ENCODE measurements around the gene PTPRG. TPM values are rescaled to one million over a fixed set of nuclear protein-coding genes. Genes with fewer than 3 reads are reported as not detected.

The PTPRG gene
- polyA plus RNA-seq, 1 donor (not counting 4 experiments of a cell fraction or from before 2014, with no cell fraction given) = 12.1 TPM

GRCh38 chr3:62173939-62174515, 612.7 kb downstream of the PTPRG start:
- DNase-seq (ENCODE audit: low read depth, low spot score) (no peak), FAIRE-seq (no peak)
- Histone ChIP-seq H3K9me3 (ENCODE audit: control insufficient read depth, low read depth, low read length) (no peaks in the 10 kb centered on the region), H3K4me3 (ENCODE audit: control insufficient read depth in 2 of 3, extremely low read depth in 1 of 3, insufficient read depth in 2 of 3, low read depth in 1 of 3, low read length in 3 of 3) (no peak overlapping the region), H2AFZ (ENCODE audit: control insufficient read depth, low read length) (no peak overlapping the region), H3K9ac (ENCODE audit: control insufficient read depth, extremely low read depth, insufficient read depth, low read length) (no peak overlapping the region), H3K79me2 (ENCODE audit: control insufficient read depth, insufficient read depth, low read length) (no peaks in the 10 kb centered on the region), H3K27ac (ENCODE audit: control insufficient read depth, insufficient read depth, low read length) (no peak overlapping the region), H3K4me1 (ENCODE audit: control insufficient read depth, extremely low read depth, insufficient read depth, low read length) (peaks cover 3% of the 10 kb centered on the region), H4K20me1 (ENCODE audit: control insufficient read depth, extremely low read depth, insufficient read depth, low read length) (no peaks in the 10 kb centered on the region), H3K27me3 (ENCODE audit: control insufficient read depth, extremely low read depth, insufficient read depth, low read length) (no peaks in the 10 kb centered on the region), H3K9me1 (ENCODE audit: control insufficient read depth, extremely low read depth, insufficient read depth, low read length) (no peaks in the 10 kb centered on the region), H3K36me3 (ENCODE audit: control insufficient read depth in 2 of 2, extremely low read depth in 1 of 2, insufficient read depth in 2 of 2, low read length in 2 of 2) (no peaks in the 10 kb centered on the region), H3K4me2 (ENCODE audit: control insufficient read depth, extremely low read depth, insufficient read depth, low read depth, low read length) (no peak overlapping the region)
- dilution Hi-C loops (cut with MboI; ENCODE audit: extremely low pct_ligation_motif_present, low sequenced_read_pairs) = no loop called here
- TF ChIP-seq CTCF (optimal IDR thresholded peaks at IDR 0.05 in 1 of 3, IDR thresholded peaks at IDR 0.05 in 1 of 3, conservative IDR thresholded peaks at IDR 0.05 in 1 of 3; ENCODE audit: extremely low read depth in 1 of 3, insufficient read depth in 2 of 3, low read length in 3 of 3) (no peak), EZH2 (IDR thresholded peaks at IDR 0.05; ENCODE audit: low read length) (no peak)

DNA sequence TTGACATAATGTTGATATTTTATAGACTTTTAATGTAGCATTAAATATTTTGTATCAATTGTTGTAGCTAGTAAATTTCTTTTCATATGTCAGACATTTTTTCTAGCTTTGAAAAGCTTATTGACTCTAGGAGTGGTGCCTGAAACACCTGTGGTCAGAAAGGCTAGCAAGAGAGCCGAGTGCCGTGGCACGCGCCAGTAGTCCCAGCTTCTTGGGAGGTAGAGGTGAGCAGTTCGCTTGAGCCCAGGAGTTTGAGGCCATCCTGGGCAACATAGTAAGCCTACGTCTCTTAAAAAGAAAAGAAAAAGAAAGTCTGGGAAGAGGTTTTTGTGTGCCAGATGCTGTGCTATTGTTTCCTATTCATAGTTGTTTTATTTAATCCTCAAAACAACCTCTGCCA, 613.8 kb downstream of the PTPRG start:
- Histone ChIP-seq H3K27ac (ENCODE audit: control insufficient read depth, insufficient read depth, low read length) (no peak overlapping the region), H3K27me3 (ENCODE audit: control insufficient read depth, extremely low read depth, insufficient read depth, low read length) (no peaks in the 10 kb centered on the region), H3K4me3 (ENCODE audit: control insufficient read depth in 2 of 3, extremely low read depth in 1 of 3, insufficient read depth in 2 of 3, low read depth in 1 of 3, low read length in 3 of 3) (no peak overlapping the region), H3K36me3 (ENCODE audit: control insufficient read depth in 2 of 2, extremely low read depth in 1 of 2, insufficient read depth in 2 of 2, low read length in 2 of 2) (no peaks in the 10 kb centered on the region), H3K9me3 (ENCODE audit: control insufficient read depth, low read depth, low read length) (no peaks in the 10 kb centered on the region), H4K20me1 (ENCODE audit: control insufficient read depth, extremely low read depth, insufficient read depth, low read length) (no peaks in the 10 kb centered on the region), H3K4me1 (ENCODE audit: control insufficient read depth, extremely low read depth, insufficient read depth, low read length) (no peaks in the 10 kb centered on the region), H2AFZ (ENCODE audit: control insufficient read depth, low read length) (no peak overlapping the region), H3K9me1 (ENCODE audit: control insufficient read depth, extremely low read depth, insufficient read depth, low read length) (no peaks in the 10 kb centered on the region), H3K79me2 (ENCODE audit: control insufficient read depth, insufficient read depth, low read length) (no peaks in the 10 kb centered on the region), H3K4me2 (ENCODE audit: control insufficient read depth, extremely low read depth, insufficient read depth, low read depth, low read length) (no peak overlapping the region), H3K9ac (ENCODE audit: control insufficient read depth, extremely low read depth, insufficient read depth, low read length) (no peak overlapping the region)
- FAIRE-seq (no peak), DNase-seq (ENCODE audit: low read depth, low spot score) (no peak)
- TF ChIP-seq CTCF (optimal IDR thresholded peaks at IDR 0.05 in 1 of 3, IDR thresholded peaks at IDR 0.05 in 1 of 3, conservative IDR thresholded peaks at IDR 0.05 in 1 of 3; ENCODE audit: extremely low read depth in 1 of 3, insufficient read depth in 2 of 3, low read length in 3 of 3) = no peak
- dilution Hi-C loops (cut with MboI; ENCODE audit: extremely low pct_ligation_motif_present, low sequenced_read_pairs) = no loop called here

All from keratinocyte (primary cell).